Measurements from ENCODE around the gene ZNF879.

GRCh38 chr5:178990491-178990890, 33.1 kb upstream of the ZNF879 start:
- TF ChIP-seq CTCF (conservative IDR thresholded peaks at IDR 0.05 in 1 of 2, IDR thresholded peaks at IDR 0.05 in 1 of 2; ENCODE audit: low read depth in 1 of 2, low read length in 2 of 2) (no peak), EZH2 (IDR thresholded peaks at IDR 0.05; ENCODE audit: low read length, missing control alignments) (no peak)
